B cell (primary cell): ENCODE data around the gene FRMD7. TPM values are rescaled to one million over a fixed set of nuclear protein-coding genes. Genes with fewer than 3 reads are reported as not detected.

ENCODE experiments used
- ATAC-seq: fragments of 200-7000 bp; cut with Tn5 transposase; one replicate; pipeline ENCODE4 v1.10.0; 2021; ENCODE audit warnings: low read depth, mild to moderate bottlenecking, moderate number of reproducible peaks, moderate library complexity
- CTCF ChIA-PET: fragments of 350-600 bp; sonication (Branson Sonifier 250); formaldehyde crosslinking; loops from one replicate; lab custom pipeline; 2021; ENCODE audit warnings: antibody characterized with exemption, inconsistent platforms; lab: Charles Lee
- POLR2A ChIA-PET: fragments of 350-600 bp; sonication (Branson Sonifier 250); formaldehyde crosslinking; loops from one replicate; lab custom pipeline; 2021; ENCODE audit warnings: antibody characterized with exemption; lab: Charles Lee
- DNase-seq: peaks from one replicate; pipeline ENCODE4 v3.0.0; 2013
- H2AFZ ChIP-seq: 2 replicates; pipeline ENCODE4 v1.6.1; 2012; ENCODE audit warnings: mild to moderate bottlenecking, low read depth, low read length; ENCODE audit not compliant: insufficient read depth, poor library complexity, severe bottlenecking
- H3K27ac ChIP-seq, 2 donors: 1 replicate in 1 of 2; 2 replicates in 1 of 2; pipeline ENCODE4 v1.5.1; 2012 to 2013; ENCODE audit warnings: low read length in 2 of 2, mild to moderate bottlenecking in 2 of 2, moderate library complexity in 1 of 2
- H3K27me3 ChIP-seq, 4 experiments: fragments of 200-600 bp in 1 of 4; sonication (generic) in 1 of 4; replicated peaks in 1 of 4; 1 replicate in 2 of 4; 2 replicates in 2 of 4; pipeline versions ENCODE4 v1.6.1 to v1.7.0; 2013 to 2016; ENCODE audit warnings: low read length in 3 of 4, mild to moderate bottlenecking in 2 of 4, mixed read lengths in 1 of 4, moderate library complexity in 1 of 4; ENCODE audit not compliant: insufficient read depth in 4 of 4, control insufficient read depth in 3 of 4; ENCODE audit errors: control extremely low read depth in 1 of 4
- H3K36me3 ChIP-seq, 2 experiments: replicated peaks in 1 of 2; 1 replicate in 1 of 2; 2 replicates in 1 of 2; pipeline versions ENCODE4 v1.6.1 to v1.7.1; 2013; ENCODE audit warnings: low read length in 1 of 2; ENCODE audit not compliant: insufficient read depth in 2 of 2, control insufficient read depth in 1 of 2; ENCODE audit errors: control extremely low read depth in 1 of 2, extremely low read depth in 1 of 2
- H3K4me1 ChIP-seq, 2 donors: fragments of 200-600 bp in 1 of 2; sonication (generic) in 1 of 2; 1 replicate in 1 of 2; 2 replicates in 1 of 2; pipeline versions ENCODE4 v1.5.1 to v1.6.1; 2013 to 2017; ENCODE audit warnings: low read length in 2 of 2; ENCODE audit not compliant: control insufficient read depth in 2 of 2, insufficient read depth in 2 of 2
- H3K4me2 ChIP-seq: replicated peaks from 2 replicates; pipeline ENCODE3; 2012; ENCODE audit warnings: mild to moderate bottlenecking, low read depth, low read length; ENCODE audit not compliant: poor library complexity, severe bottlenecking
- H3K4me3 ChIP-seq, 5 experiments: fragments of 200-600 bp in 1 of 5; sonication (generic) in 1 of 5; 1 replicate in 3 of 5; 2 replicates in 2 of 5; pipeline versions ENCODE4 v1.5.1 to v1.7.0; 2011 to 2016; ENCODE audit warnings: low read length in 4 of 5, mild to moderate bottlenecking in 4 of 5, low read depth in 2 of 5, control low read depth in 1 of 5, moderate library complexity in 1 of 5; ENCODE audit not compliant: insufficient read depth in 1 of 5; ENCODE audit errors: control extremely low read depth in 1 of 5, extremely low read depth in 1 of 5
- H3K79me2 ChIP-seq: fragments of 200-600 bp; sonication (generic); one replicate; pipeline ENCODE4 v1.6.0; 2016; ENCODE audit warnings: low read length; ENCODE audit not compliant: control insufficient read depth, insufficient read depth
- H3K9ac ChIP-seq: fragments of 200-600 bp; sonication (generic); 2 replicates; pipeline ENCODE4 v1.6.1; 2017; ENCODE audit warnings: mild to moderate bottlenecking, low read length, moderate library complexity
- H3K9me3 ChIP-seq, 3 donors: one replicate each; pipeline versions ENCODE4 v1.6.1 to v1.7.1; 2013; ENCODE audit warnings: low read length in 2 of 3; ENCODE audit not compliant: control insufficient read depth in 2 of 3, insufficient read depth in 1 of 3; ENCODE audit errors: control extremely low read depth in 1 of 3
- H4K20me1 ChIP-seq: 2 replicates; pipeline ENCODE4 v1.6.0; 2012; ENCODE audit warnings: mild to moderate bottlenecking, low read length; ENCODE audit not compliant: insufficient read depth, control insufficient read depth, poor library complexity, severe bottlenecking
- H3K27ac Mint-ChIP-seq: one replicate; pipeline ENCODE4 v1.8.0; 2021; ENCODE audit warnings: mixed read lengths
- H3K27me3 Mint-ChIP-seq: one replicate; pipeline ENCODE4 v1.8.0; 2021; ENCODE audit warnings: mixed read lengths
- H3K4me1 Mint-ChIP-seq: one replicate; pipeline ENCODE4 v1.8.0; 2021; ENCODE audit warnings: mixed read lengths
- H3K4me3 Mint-ChIP-seq: one replicate; pipeline ENCODE4 v1.8.0; 2021; ENCODE audit warnings: mixed read lengths
- H3K9me3 Mint-ChIP-seq: one replicate; pipeline ENCODE4 v1.8.0; 2022; ENCODE audit warnings: mixed read lengths; ENCODE audit not compliant: insufficient read depth
- EZH2 ChIP-seq: IDR thresholded peaks from 2 replicates; pipeline ENCODE4 v1.6.1; 2012; ENCODE audit warnings: borderline replicate concordance, low read depth, mild to moderate bottlenecking, moderate library complexity, low read length; ENCODE audit not compliant: insufficient read depth, poor library complexity, severe bottlenecking
- WGBS: methylation state at CpG from one replicate; pipeline ENCODE4 v1.1.5; 2013; ENCODE audit warnings: missing lambda C conversion rate; ENCODE audit not compliant: insufficient coverage; 5-methylcytosine and 5-hydroxymethylcytosine counted together
- intact Hi-C: fragments of 100-400 bp; cut with micrococcal nuclease; formaldehyde crosslinking; loops from one replicate; pipeline ENCODE4 v1.10.0; 2022
- polyA plus RNA-seq: library from polyadenylated mRNA; depleted of rRNA; stranded (reverse); fragments of >200 nt; gene quantifications from 2 replicates; pipeline ENCODE4 v1.2.3, GENCODE V29; 2012
- total RNA-seq, 2 donors: library from RNA; stranded (reverse); fragments of 120-200 nt in 1 of 2; gene quantifications; 1 replicate in 1 of 2; 2 replicates in 1 of 2; pipeline versions ENCODE4 v1.2.3 to v1.2.4, GENCODE V29; 2013 to 2022
- TF ChIP-seq, protein P1 (sequence below): fragments of 200-600 bp; IDR thresholded peaks from one replicate; pipeline ENCODE4 v1.8.0; 2022; ENCODE audit warnings: antibody characterized with exemption, mild to moderate bottlenecking

FRMD7 gene
- total and polyA plus RNA-seq, 2 donors (not counting 1 experiment from before 2014, with no cell fraction given): not detected

DNA sequence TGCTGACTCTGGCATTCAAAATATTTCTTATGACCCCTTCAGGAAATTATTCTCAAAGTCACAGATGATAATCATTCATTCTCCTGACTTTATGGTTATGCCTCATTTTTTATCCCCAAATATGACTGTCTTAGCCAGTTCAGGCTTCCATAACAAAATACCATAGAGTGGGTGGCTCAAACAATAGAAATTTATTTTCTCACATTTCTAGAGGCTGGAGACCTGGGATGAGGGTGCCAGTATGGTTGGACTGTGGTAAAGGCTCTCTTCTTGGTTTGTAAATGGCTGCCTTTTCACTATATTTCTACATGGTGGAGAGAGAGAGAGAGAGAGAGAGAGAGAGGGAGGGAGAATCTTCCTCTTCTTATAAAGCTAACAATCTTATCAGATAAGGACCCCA is 20.5 kb downstream of the FRMD7 start:
- no peak overlapping the region for H3K4me3 ChIP-seq
- ChIA-PET CTCF (no interaction called here), POLR2A (no interaction called here)
- H2AFZ ChIP-seq: no peak overlapping the region
- no peaks in the 10 kb centered on the region for H3K4me1 Mint-ChIP-seq
- H3K4me2 ChIP-seq: no peak overlapping the region
- H3K79me2 ChIP-seq: no peaks in the 10 kb centered on the region
- no peak overlapping the region for H3K27ac ChIP-seq
- intact Hi-C loops: no loop called here
- DNase-seq: no peak
- H3K9me3 ChIP-seq: no peaks in the 10 kb centered on the region
- H3K27me3 ChIP-seq: no peaks in the 10 kb centered on the region
- H3K9me3 Mint-ChIP-seq: no peaks in the 10 kb centered on the region
- no peak overlapping the region for H3K27ac Mint-ChIP-seq
- no peak overlapping the region for H3K9ac ChIP-seq
- ATAC-seq: no peak
- no peak overlapping the region for H3K4me3 Mint-ChIP-seq
- TF ChIP-seq EZH2: no peak
- TF ChIP-seq, protein P1, sequence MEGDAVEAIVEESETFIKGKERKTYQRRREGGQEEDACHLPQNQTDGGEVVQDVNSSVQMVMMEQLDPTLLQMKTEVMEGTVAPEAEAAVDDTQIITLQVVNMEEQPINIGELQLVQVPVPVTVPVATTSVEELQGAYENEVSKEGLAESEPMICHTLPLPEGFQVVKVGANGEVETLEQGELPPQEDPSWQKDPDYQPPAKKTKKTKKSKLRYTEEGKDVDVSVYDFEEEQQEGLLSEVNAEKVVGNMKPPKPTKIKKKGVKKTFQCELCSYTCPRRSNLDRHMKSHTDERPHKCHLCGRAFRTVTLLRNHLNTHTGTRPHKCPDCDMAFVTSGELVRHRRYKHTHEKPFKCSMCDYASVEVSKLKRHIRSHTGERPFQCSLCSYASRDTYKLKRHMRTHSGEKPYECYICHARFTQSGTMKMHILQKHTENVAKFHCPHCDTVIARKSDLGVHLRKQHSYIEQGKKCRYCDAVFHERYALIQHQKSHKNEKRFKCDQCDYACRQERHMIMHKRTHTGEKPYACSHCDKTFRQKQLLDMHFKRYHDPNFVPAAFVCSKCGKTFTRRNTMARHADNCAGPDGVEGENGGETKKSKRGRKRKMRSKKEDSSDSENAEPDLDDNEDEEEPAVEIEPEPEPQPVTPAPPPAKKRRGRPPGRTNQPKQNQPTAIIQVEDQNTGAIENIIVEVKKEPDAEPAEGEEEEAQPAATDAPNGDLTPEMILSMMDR: no peak
- H3K36me3 ChIP-seq: no peaks in the 10 kb centered on the region
- no peaks in the 10 kb centered on the region for H3K4me1 ChIP-seq
- H3K27me3 Mint-ChIP-seq: no peaks in the 10 kb centered on the region
- H4K20me1 ChIP-seq: no peaks in the 10 kb centered on the region

DNA sequence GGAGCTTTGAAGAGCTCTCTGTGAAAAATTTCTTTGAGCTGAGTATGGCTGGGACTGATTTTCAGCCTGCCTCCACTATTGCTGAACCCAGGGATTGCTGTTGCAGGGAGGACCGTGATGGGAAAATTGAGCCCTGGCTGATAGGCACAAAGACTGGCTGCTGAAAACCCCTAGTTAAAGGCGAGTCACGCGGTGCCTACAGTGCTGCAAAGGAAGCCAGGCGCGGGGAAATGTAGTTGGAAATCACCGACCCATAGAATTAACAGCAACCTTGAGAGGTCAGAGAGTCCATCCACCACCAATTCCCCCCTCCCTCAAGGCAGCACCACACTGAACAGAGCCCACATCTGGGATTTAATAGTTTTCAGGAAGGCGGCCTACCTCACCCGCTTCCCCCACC is 26.0 kb downstream of the FRMD7 start:
- DNase-seq (no peak), ATAC-seq (no peak)
- no peak overlapping the region for H3K4me3 Mint-ChIP-seq
- H3K4me1 Mint-ChIP-seq: no peaks in the 10 kb centered on the region
- 100% methylated on average over 4 of the region's 9 CpGs for WGBS
- Histone ChIP-seq H3K9ac (no peak overlapping the region), H3K4me1 (no peaks in the 10 kb centered on the region), H2AFZ (no peak overlapping the region), H3K27me3 (no peaks in the 10 kb centered on the region), H4K20me1 (no peaks in the 10 kb centered on the region), H3K79me2 (no peaks in the 10 kb centered on the region), H3K36me3 (no peaks in the 10 kb centered on the region), H3K4me2 (no peak overlapping the region), H3K27ac (no peak overlapping the region), H3K9me3 (no peaks in the 10 kb centered on the region), H3K4me3 (no peak overlapping the region)
- POLR2A ChIA-PET: interaction anchor here (0.6 kb wide), 1 partner anchor 1112 kb away, joined by 3 read pairs; no protein-coding TSS in a partner anchor
- no peaks in the 10 kb centered on the region for H3K27me3 Mint-ChIP-seq
- CTCF ChIA-PET: interaction anchor here (2.8 kb wide), 1 partner anchor 10 kb away, joined by 12 read pairs; no protein-coding TSS in a partner anchor
- H3K27ac Mint-ChIP-seq: no peak overlapping the region
- intact Hi-C loops: no loop called here
- H3K9me3 Mint-ChIP-seq: no peaks in the 10 kb centered on the region
- TF ChIP-seq EZH2: no peak
- TF ChIP-seq, protein P1: no peak
